RKO (cell line): ENCODE results near the gene SMIM9.

Source experiments
- DNase-seq: peaks from one replicate; pipeline ENCODE4 v3.0.0-alpha.2; 2016; ENCODE audit warnings: low spot score

The SMIM9 gene

DNA sequence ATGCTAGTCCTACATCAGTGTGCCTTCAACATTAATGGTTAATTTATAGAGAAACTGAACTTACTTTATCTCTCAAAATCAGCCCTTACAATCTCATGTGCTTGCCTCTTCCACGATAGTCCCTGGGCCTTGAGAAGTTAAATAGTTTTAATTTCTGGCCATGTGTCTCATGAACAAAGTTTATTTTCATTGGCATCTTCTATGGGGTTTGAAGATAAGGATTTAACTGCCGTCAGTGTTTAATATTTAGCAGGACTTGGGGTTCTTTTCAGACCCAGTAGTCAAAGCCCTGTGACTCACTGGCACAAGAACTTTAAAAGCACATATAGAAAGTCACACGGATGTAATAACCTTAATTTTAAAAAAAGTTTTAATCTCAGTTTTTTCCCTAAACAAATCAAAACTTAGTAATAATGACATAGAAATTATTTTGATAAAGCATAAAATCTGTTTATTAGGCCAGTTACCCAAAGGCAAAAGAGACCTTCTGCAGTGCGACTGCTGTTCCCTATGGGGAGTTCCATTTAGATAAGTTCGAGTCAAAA lies 19.1 kb downstream of the SMIM9 start:
- no peak for DNase-seq

DNA sequence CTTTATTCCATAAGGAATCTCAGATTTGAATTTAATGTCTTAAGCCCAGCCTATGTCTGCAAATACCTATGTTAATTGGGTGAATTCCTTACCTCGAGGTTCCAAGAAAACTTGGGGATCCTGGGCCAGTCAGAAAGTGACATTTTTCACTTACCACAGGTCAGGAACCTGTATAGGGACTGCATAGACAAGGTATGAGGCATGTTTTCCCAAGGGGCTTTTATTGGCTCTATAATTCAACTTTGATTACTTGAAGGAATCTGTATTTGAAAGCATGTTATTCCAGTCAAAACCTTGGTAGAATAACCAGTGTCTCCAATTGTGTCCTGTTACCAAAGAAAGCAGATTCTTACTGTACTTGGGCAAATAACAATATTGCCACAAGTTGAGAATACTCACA lies 20.7 kb downstream of the SMIM9 start:
- no peak for DNase-seq

DNA sequence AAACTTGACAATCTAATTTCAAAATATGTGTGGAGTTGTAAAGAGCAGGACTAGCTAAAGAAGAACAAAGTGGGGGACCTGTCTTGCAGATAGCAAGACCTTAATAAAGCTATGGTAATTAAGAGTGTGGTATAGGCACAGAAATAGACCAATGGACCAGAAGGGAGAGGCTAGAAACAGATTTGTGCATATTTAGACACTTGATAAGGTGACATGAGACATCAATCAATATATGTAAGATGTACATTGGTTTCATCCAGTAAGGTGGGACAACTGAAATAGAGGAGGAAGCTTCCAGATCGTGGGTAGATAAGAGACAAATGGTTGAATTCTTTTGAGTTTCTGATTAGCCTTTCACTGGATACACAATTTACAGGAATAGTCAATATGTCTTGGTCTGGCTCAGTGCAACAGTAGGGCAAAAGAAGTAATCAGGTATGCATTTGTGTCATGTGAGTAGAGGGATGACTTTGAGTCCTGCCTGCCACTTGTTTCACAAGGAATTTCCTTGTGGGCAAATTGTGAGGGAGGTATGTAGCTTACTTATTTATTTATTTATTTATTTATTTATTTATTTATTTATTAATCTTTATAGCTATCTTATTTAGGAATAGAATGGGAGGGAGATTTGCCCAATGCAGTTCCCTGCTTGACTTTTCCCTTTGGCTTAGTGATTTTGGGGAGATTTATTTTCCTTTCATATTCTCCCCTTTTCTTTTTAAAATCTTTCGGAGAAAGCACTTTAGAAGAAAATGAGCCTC lies 21.9 kb downstream of the SMIM9 start:
- DNase-seq: no peak

DNA sequence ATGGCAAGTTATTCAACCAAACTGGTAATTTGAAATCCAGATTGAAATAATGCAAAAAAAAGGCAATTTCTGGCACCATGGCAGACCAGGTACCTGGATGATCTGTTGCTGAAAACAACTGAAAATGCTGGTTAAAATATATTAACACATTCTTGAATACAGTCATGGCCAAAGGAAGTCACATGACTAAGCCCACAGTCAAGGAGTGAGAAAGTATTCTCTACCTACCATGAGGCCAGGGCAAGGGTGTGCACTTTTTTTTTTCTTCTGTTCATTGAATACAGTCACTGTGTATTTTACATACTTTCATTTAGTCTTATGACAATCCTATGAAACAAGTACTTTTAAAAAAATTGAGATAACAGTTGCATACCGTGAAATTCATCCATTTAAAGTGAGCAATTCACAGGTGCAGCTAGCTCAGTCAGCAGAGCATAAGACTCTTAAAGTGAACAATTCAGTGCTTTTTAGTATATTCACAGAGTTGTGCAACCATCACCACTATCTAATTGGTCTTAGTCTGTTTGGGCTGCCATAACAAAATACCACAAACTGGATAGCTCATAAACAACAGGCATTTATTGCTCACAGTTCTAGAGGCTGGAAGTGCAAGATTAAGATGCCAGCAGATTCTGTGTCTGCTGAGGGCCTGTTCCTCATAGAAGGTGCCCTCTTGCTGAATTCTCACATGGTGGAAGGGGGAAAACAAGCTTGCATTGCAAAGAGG lies 24.4 kb downstream of the SMIM9 start:
- DNase-seq: no peak

DNA sequence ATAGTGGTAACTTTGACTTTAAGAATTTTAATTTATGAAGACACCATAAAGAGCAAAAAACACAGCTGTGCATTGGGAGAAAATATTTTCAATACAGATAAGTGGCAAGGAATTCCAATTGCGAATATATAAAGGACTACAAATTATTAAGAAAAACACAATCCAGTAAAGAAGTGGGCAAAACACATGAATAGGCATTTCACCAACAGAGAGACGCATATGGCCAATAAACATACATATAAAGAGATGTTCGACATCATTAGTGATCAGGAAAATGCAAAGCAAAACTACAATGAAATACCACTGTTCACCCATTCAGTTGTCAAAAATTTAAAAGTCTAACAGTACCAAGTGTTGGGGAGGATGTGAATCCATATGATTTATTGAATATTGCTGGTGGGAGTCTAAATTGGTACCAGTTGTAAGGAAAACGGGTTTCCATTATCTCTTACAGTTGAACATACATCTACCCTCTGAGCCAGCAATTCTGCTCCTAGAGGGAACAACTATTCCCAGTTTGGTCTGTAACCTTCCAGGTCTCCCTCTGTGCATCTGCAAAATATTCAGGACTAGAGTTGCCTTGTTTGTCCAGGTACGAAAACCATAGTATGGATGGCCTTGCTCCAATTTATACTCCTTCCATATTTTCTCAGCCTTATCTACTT lies 27.5 kb downstream of the SMIM9 start:
- DNase-seq: no peak

DNA sequence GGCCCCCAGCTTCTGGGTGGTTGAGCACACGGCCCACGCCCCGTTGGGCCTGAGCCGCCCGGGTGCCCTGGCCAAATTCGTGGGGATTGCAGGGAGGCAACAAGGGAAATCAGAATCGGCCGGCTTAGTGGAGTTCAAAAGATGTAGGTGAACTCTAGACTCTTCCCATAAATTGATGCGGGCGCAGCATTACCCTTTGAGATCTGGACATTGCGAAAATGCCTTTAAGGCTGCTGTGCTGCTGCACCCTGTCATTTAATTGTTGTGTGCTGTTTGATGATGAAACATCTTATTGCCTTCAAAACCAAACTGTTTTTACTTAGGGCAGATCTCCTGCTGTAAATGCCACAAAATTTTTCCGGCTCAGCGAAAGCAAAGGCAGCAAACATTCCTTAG lies 28.8 kb downstream of the SMIM9 start:
- DNase-seq: no peak

DNA sequence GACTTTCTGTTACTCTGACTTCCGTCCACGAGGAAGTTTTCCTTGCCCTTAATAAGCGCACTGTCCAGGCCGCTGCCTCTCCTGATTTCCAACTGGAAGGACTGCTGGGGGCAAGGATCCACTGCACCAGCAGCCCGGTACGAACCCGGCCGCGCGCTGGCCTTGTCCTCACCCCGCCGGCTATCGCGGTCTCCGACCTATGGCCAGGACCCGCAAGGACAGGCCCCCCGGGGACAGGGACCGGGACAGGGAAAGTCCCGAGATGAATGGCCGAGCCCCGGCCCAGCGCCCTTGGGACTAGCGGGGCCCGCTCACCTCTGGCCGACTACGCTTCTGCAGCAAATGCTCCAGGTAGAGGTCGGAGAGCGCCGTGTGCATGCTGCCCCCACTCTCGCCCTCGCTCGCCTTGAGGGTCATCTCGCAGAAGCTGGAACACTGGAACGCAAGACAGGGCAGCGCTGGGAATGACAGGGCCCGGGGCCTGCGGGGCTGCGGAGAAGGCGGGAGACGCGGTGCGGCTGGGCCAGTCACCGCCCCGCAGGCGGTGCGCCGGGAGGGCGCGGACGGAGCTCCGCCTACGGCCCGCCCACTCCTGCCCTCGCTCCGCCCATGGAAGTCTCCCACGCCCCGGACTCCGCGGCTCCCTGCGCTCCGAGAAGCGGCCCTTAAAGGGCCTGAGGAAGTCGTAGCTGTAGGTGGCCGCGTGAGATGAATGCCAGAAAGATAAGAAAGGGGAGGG lies 29.3 kb downstream of the SMIM9 start, which contains the start of gene MPP1:
Gene MPP1, minus strand, starts transcription at position 529 of the 739 bp plus-strand sequence. Its CDS starts 112 bp downstream, at position 417.
- DNase-seq: no peak

DNA sequence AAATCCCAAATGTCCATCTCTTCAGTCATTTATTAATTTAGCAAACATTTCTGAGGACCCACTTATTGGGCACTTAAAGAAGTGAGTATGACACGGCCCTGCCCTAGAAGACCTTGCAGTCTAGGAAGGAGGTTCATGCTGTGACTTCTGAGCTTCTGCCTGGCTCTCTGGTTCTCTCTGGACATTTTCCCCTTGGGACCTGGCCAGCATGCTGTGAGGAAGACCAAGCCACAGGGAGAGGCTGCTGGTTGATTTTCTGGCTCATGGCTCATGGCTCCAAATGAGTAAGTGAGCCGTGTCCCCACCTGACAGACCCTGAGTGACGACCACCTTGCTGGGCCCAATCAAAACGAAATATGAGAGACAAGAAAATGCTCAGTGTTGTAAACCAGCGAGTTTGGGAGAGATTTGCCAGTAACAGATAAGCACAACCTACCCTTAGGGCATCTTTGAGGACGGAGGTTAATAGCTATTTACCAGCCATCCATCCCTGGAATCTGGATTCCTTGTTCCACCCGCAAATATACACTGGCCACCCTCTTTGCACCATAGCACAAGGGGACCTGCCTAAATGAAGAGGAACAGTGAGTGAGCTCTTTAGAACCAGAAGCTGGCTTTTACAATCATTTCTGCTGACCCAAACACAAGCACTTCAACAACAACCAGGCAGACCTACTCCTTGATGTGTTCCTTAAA lies 30.1 kb downstream of the SMIM9 start:
- DNase-seq: no peak

DNA sequence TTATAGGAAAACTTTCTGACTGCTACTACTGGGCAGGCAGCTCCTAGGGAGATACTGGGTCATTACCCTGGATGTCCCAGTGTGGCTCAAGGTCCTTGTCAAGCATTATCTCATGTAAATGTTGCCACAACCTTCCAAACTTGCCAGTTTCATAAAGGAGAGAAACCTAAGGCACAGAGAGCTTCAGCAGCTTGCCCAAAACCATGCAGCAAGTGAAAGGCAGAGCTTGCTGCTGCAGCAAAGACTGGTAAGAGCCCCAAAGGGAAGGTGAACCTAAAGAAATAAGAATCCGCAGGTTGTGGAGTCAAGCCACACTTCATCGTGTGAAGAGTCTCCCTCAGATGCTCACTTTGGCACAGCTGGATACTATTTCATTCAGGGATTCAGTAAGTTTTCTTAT lies 31.5 kb downstream of the SMIM9 start:
- no peak for DNase-seq

DNA sequence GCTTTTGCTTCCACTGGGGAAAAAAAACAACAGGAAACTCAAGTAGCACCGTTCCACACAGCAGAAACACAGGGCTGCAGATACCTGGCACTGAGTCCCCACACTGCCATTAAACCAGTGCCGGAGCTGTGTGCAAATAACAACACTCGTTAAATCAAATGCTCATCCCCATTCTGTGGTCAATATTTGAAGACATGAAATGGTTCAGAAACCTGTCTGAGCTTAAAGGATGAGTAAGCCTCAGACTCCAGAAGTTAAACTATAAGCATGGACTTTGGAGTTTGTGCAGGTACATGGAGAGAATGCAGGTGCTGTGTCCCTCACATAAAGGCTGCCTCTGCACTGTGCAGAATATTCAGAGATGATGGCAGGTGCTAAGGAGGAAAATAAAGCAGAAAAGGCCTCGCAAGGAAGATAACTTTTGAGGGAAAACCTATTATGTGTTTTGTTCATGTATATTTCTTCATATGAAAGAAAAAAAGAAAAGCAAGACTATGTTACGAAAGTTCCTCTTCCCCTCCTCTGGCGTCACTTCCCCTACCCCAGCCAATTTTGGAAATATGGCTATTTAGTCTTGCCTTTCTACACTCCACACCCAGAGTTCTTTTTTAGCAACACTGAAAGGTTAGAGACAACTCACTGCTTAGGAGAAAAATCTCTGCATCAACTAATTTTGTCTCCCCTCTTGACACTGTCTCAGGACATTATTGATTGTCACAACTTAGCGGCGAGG lies 33.8 kb downstream of the SMIM9 start:
- DNase-seq: no peak

DNA sequence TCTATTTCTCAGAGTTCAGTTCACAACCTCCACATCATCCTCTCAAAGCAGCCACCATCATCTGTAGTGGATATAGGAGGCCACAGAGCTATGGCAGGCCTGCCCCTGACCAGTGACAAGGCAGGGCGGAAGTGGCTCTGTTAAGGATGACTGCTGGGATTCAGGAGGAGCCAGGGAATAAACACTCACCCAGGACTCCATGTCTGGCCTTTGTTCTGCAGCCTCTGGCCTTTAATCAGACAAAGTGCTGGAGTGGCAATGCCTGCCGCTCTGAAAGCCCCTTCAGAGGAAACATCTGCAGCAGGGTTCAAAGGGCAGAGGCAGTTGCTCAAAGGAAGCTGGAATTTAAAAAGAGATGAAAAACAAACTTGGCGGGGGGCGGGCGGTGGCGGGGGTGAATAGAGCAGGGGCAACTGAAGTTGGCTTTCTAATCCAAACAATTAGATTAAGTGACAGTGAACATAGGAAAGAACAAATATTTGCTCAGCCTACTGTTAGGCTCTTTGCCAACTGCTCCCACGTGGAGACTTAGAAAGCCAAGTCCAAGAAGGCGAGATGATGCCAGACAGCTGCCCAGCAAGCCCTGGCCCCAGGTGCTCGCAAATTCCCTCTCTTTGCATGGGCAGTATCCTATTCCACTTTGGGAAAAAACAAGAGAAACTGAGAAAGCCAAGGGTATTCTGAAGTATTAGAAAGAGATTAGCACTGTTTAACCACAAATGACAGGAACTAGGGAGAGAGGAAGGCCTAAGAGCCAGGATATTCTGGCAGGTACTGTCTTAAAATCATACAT lies 34.7 kb downstream of the SMIM9 start:
- DNase-seq: no peak

DNA sequence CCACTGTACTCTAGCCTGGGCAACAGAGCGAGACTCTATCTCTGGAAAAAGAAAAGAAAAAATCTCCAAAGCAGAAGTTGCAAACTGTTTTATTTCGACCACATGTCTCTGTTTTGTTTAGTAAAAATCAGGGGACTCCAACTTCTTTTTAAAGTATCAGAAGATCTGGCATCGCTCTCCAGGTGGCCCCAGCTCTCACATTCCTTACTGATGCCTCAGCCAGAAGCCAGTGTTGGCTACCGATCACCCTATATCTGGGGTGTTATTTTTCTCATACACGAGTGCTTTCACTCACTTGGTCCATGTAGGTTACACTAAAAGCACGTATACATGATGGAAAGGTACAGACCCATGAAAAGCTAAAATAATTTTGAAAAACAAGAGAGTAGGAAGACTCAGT lies 37.5 kb downstream of the SMIM9 start:
- DNase-seq: no peak

DNA sequence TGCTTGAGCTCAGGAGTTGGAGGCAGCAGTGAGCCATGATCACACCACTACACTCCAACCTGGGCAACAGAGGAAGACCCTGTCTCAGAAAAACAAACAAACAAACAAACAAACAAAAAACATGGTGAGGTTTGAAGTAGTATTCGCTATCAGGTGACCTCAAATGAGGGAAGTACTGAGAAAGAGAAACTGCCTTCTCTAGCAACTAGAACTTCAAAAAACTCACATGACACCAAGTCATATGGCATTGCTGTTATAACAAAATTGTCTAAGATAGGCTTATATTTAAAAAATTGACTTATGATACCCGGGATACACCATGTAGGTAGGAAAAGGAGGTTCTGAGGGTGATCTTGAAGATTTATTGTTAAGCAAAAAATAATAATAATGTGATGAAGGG lies 39.4 kb downstream of the SMIM9 start:
- no peak for DNase-seq

DNA sequence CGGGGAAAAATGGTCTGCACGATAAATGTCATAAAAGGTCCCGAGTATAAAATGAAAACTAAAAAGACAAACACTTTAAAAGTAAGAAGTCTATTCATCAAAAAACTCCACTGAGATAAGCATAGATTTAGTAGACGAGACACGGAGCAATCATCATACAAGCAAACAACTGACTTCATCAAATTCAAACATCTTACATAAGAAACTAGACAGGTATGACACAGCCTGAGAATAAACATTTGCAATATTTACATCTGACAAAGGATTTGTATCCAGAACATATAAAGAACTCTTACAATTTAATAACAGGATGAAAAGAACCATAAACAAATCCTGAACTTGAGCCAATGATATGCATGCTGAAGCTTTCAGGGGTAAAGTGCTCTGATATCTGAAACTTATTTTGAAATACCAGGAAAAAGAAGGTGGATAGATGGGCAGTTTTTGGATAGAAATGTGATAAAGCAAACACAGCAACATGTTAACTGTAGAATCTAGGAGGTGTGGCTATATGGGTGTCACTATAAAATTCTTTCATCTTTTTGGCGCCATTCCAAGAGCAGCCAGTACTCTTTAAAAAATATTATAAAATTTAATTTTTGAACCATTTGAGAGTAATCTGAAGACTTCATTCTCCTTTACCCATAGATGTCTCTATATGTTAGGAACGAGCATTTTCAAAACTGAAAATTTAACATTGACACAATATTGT lies 41.2 kb downstream of the SMIM9 start:
- DNase-seq: no peak

DNA sequence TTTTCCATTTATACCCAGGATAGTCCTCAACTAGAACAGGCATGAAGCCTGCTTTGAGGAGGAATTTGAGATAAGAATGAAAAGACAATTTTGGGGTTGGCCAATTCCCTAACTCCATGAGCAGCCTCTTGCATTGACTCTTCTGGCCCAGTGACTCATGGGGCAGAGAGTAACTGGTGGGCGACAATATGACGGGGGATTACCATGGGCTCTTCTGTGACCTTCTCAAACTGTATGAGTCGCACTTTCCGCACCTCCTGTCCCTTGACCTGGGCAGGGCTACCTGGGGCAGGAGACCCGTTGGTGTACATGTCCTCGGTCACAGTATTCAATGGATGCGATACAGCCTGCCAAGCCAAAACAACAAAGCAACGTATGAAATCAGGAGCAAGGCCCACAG lies 42.5 kb downstream of the SMIM9 start:
- DNase-seq: no peak

DNA sequence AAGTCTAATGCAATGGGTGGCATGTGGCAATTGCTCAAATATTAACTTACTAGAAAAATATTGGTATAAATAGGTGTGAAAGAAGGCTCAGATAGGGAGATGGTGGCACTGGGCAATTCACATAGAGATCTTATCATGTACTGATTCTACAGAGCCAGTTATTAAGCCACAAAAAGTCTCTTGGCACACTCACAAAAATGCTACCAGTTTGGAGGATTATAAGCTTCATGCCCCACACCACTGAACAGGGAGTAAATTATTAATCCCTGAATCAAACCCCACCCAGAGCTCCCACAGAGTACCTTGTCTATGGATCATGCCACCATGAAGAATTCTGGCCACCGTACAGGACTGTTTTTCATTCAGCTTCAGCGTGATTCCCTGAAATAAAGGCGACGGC lies 43.0 kb downstream of the SMIM9 start:
- no peak for DNase-seq

DNA sequence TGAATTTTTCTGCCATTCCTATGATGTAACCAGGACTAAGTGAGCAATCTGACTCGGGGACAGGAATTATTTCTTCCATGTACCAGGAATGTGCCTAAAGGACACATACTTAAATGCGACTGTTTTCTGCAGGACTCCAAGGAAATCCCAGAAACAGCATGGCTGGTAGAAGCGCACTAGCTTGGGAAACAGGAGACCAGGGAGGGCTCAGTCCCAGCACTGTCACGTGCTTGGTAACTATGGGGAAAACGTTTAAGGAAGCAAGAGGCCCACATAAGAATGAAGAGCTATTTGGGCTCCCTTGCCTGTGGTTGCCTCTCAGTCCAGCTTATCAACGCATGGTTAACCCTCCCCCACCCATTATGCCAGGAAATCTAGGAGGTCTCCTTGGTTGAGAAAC lies 48.7 kb downstream of the SMIM9 start:
- no peak for DNase-seq

DNA sequence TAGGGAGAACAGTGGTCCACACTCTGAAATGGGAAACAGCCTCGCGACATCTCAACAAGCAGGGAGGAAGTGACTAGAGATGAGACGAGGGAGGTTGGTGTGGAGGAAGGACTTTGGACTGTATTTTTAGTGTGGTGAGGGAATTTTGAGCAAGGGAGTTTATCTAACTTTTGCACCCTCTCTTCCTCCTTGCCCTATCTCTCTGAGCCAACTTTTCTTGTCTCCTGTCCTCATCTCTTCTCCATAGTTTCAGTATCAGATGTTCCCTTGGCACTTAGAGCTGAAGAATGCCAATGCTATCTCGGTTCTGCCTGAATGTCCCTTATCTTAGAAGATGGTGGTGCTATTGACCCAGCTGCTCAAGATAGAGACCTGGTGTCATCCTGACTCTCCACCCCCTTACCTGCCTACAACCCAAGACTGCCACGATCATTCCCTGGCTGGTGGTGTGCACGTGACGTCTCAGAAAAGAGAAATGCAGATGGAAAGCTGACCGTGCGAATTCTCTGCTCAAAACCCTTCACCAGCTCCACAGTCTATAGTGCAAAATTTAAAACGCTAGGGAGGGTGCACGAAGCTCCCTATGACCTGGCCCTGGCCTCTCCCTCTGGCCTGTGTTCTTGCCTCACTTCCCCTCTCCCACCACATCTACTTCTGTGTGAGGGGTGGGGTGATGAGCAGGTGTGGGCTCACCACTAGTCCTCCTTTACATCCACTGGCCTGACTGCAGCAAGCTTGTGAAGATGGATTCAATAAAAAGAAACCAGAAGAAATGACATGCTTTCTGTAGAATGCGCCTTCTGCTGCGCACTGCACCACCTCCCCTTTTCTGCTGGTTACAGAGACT lies 50.1 kb downstream of the SMIM9 start:
- DNase-seq: no peak
